Astrocyte (in vitro differentiated cells and primary cell): Measurements from ENCODE around the gene OBI1. TPM values are rescaled to one million over a fixed set of nuclear protein-coding genes. Genes with fewer than 3 reads are reported as not detected.
A peak's percentile ranks its signal among the peaks of the same experiment; 100 is the strongest.
"Not testable (repeated sequence)": the region's sequence is repeated elsewhere in the genome, so short reads cannot be mapped to it uniquely, and the experiment has no call there.

ENCODE experiments used
- DNase-seq: peaks from one replicate; pipeline ENCODE4 v3.0.0-alpha.2; 2010; ENCODE audit warnings: low read depth
- FAIRE-seq: peaks from 2 replicates; lab custom pipeline; 2011; peaks lifted over from hg19 to GRCh38; lab: Jason Lieb, UNC
- H2AFZ ChIP-seq: 2 replicates; pipeline ENCODE4 v1.6.0; 2012; ENCODE audit warnings: low read depth, low read length, inconsistent platforms
- H3K27ac ChIP-seq: 2 replicates; pipeline ENCODE4 v1.5.1; 2011; ENCODE audit warnings: low read depth, low read length, inconsistent platforms
- H3K27me3 ChIP-seq: 2 replicates; pipeline ENCODE4 v1.6.0; 2011; ENCODE audit warnings: low read length, inconsistent platforms; ENCODE audit not compliant: insufficient read depth
- H3K36me3 ChIP-seq: 2 replicates; pipeline ENCODE4 v1.5.1; 2011; ENCODE audit warnings: low read length, inconsistent platforms; ENCODE audit not compliant: insufficient read depth
- H3K4me1 ChIP-seq: 2 replicates; pipeline ENCODE4 v1.5.1; 2011; ENCODE audit warnings: low read length, inconsistent platforms; ENCODE audit not compliant: insufficient read depth
- H3K4me2 ChIP-seq: 2 replicates; pipeline ENCODE4 v1.6.0; 2012; ENCODE audit warnings: low read length, inconsistent platforms
- H3K4me3 ChIP-seq: 2 replicates; pipeline ENCODE4 v1.5.1; 2011; ENCODE audit warnings: low read depth, mild to moderate bottlenecking, low read length, inconsistent platforms; ENCODE audit not compliant: insufficient read depth
- H3K79me2 ChIP-seq: 2 replicates; pipeline ENCODE4 v1.6.0; 2012; ENCODE audit warnings: mild to moderate bottlenecking, low read length, inconsistent platforms; ENCODE audit not compliant: insufficient read depth
- H3K9ac ChIP-seq: 2 replicates; pipeline ENCODE4 v1.6.0; 2012; ENCODE audit warnings: mild to moderate bottlenecking, low read length, inconsistent platforms
- H3K9me3 ChIP-seq: 2 replicates; pipeline ENCODE4 v1.5.1; 2012; ENCODE audit warnings: low read depth, mild to moderate bottlenecking, low read length, inconsistent platforms; ENCODE audit not compliant: insufficient read depth
- H4K20me1 ChIP-seq: 2 replicates; pipeline ENCODE4 v1.6.0; 2012; ENCODE audit warnings: low read length, inconsistent platforms; ENCODE audit not compliant: insufficient read depth
- H3K27ac Mint-ChIP-seq: one replicate; pipeline ENCODE4 v1.8.0; 2021; ENCODE audit warnings: mild to moderate bottlenecking, mixed read lengths; ENCODE audit not compliant: unreplicated experiment
- H3K27me3 Mint-ChIP-seq: one replicate; pipeline ENCODE4 v1.8.0; 2021; ENCODE audit warnings: low read depth, mixed read lengths; ENCODE audit not compliant: unreplicated experiment
- H3K36me3 Mint-ChIP-seq: one replicate; pipeline ENCODE4 v1.8.0; 2021; ENCODE audit warnings: low read depth, mixed read lengths; ENCODE audit not compliant: unreplicated experiment
- H3K4me1 Mint-ChIP-seq: one replicate; pipeline ENCODE4 v1.8.0; 2021; ENCODE audit warnings: low read depth, mixed read lengths; ENCODE audit not compliant: unreplicated experiment
- H3K4me3 Mint-ChIP-seq: one replicate; pipeline ENCODE4 v1.8.0; 2021; ENCODE audit warnings: mild to moderate bottlenecking, moderate library complexity, mixed read lengths; ENCODE audit not compliant: unreplicated experiment
- H3K9me3 Mint-ChIP-seq: one replicate; pipeline ENCODE4 v1.8.0; 2021; ENCODE audit warnings: mild to moderate bottlenecking, mixed read lengths; ENCODE audit not compliant: unreplicated experiment
- EZH2 ChIP-seq: IDR thresholded peaks from 2 replicates; pipeline ENCODE4 v1.6.1; 2012; ENCODE audit warnings: mild to moderate bottlenecking, low read length, inconsistent platforms; ENCODE audit not compliant: insufficient read depth
- total RNA-seq: library from RNA; stranded (reverse); gene quantifications from 2 replicates; pipeline ENCODE4 v1.2.1, GENCODE V29; 2021
- TF ChIP-seq, protein P1 (sequence below): IDR thresholded peaks from 2 replicates; pipeline ENCODE4 v1.5.1; 2011; ENCODE audit warnings: low read depth, mild to moderate bottlenecking, inconsistent platforms, low read length, moderate library complexity; ENCODE audit not compliant: insufficient read depth

OBI1 gene
- total RNA-seq, 1 donor from 2014 or later: 13.2 TPM

DNA sequence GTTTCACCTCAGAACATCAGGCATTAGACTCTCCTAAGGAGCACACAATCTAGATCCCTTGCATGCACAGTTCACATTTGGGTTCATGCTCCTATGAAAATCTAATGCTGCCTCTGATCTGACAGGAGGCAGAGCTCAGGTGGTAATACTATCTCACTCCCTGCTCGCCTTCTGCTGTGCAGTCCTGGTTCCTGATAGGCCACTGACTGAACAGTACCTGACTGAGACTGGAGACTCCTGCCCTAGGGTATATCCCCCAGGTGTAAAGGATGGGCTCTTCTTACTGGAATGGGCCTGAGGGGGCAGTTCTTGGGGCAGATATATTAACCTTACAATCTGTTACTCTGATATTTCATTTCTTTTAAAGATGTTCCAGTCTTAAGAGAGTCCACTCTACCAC, 6.3 kb downstream of the OBI1 start:
- Mint-ChIP-seq H3K4me1 (peaks cover 5% of the 10 kb centered on the region), H3K36me3 (no peaks in the 10 kb centered on the region), H3K27me3 (no peaks in the 10 kb centered on the region), H3K9me3 (no peaks in the 10 kb centered on the region), H3K4me3 (no peak overlapping the region), H3K27ac (no peak overlapping the region)
- no peaks in the 10 kb centered on the region for H3K27me3 ChIP-seq
- H3K4me3 ChIP-seq: no peak overlapping the region
- H2AFZ ChIP-seq: no peak overlapping the region
- no peaks in the 10 kb centered on the region for H3K9me3 ChIP-seq
- H3K4me1 ChIP-seq: peaks cover 5% of the 10 kb centered on the region
- DNase-seq (no peak), FAIRE-seq (no peak)
- no peak for TF ChIP-seq EZH2
- TF ChIP-seq, protein P1, sequence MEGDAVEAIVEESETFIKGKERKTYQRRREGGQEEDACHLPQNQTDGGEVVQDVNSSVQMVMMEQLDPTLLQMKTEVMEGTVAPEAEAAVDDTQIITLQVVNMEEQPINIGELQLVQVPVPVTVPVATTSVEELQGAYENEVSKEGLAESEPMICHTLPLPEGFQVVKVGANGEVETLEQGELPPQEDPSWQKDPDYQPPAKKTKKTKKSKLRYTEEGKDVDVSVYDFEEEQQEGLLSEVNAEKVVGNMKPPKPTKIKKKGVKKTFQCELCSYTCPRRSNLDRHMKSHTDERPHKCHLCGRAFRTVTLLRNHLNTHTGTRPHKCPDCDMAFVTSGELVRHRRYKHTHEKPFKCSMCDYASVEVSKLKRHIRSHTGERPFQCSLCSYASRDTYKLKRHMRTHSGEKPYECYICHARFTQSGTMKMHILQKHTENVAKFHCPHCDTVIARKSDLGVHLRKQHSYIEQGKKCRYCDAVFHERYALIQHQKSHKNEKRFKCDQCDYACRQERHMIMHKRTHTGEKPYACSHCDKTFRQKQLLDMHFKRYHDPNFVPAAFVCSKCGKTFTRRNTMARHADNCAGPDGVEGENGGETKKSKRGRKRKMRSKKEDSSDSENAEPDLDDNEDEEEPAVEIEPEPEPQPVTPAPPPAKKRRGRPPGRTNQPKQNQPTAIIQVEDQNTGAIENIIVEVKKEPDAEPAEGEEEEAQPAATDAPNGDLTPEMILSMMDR: no peak
- no peak overlapping the region for H3K27ac ChIP-seq
- H3K36me3 ChIP-seq: no peaks in the 10 kb centered on the region
- H4K20me1 ChIP-seq: peaks cover 67% of the 10 kb centered on the region
- peaks cover 98% of the 10 kb centered on the region for H3K79me2 ChIP-seq
- H3K9ac ChIP-seq: no peak overlapping the region
- H3K4me2 ChIP-seq: no peak overlapping the region

GRCh38 chr13:78650717-78651083, 8.3 kb downstream of the OBI1 start:
- FAIRE-seq: no peak
- H3K27me3 Mint-ChIP-seq: no peaks in the 10 kb centered on the region
- TF ChIP-seq, protein P1: no peak
- no peak for TF ChIP-seq EZH2

DNA sequence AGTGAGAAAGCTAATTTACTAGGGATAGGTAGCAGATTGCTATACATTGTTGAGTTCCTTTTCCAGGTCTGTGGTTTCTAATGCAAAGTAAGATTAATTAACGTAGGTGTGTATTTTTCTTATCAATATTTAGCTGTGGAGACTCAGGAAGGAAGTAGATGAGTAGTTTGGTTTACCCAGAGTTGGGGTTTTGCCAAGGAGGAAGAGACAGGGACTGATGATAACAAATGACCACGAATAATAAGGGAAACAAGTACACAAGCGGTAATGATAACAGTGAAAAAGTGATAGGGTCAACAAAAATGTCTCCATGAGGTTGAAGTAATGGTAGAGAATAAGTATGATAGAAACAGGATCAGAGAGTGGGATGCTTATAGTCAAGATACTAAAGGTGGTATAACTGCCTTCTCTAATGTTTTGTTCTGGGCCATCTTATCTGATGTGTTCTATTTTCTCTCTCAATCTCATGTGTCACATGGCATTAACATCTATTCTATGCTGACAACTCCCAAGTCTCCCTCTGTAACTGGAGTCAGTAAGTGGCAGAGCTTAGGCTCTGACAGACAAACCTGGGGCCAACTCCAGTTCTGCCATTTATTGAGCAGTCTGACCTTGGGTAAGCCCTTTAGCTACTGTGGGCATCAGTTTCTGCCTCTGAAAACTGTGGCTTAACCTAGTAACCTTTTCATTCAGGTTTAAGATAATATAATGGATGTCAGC, 8.8 kb downstream of the OBI1 start:
- Histone ChIP-seq H4K20me1 (peaks cover 72% of the 10 kb centered on the region), H3K4me1 (no peaks in the 10 kb centered on the region), H3K79me2 (peaks cover 96% of the 10 kb centered on the region), H3K9ac (no peak overlapping the region), H3K27me3 (no peaks in the 10 kb centered on the region), H3K4me3 (no peak overlapping the region), H2AFZ (no peak overlapping the region), H3K4me2 (no peak overlapping the region), H3K9me3 (no peaks in the 10 kb centered on the region), H3K36me3 (no peaks in the 10 kb centered on the region), H3K27ac (no peak overlapping the region)
- no peak for DNase-seq
- no peak for FAIRE-seq
- H3K4me3 Mint-ChIP-seq: no peak overlapping the region
- H3K4me1 Mint-ChIP-seq: peaks cover 7% of the 10 kb centered on the region
- TF ChIP-seq, protein P1: no peak
- no peak for TF ChIP-seq EZH2
- no peaks in the 10 kb centered on the region for H3K9me3 Mint-ChIP-seq
- no peaks in the 10 kb centered on the region for H3K36me3 Mint-ChIP-seq
- H3K27me3 Mint-ChIP-seq: no peaks in the 10 kb centered on the region
- H3K27ac Mint-ChIP-seq: no peak overlapping the region

More at GRCh38 chr13:78650717-78651083, 8.3 kb downstream of the OBI1 start:
- Histone ChIP-seq H3K27ac (no peak overlapping the region), H3K9me3 (no peaks in the 10 kb centered on the region), H4K20me1 (peaks cover 77% of the 10 kb centered on the region), H3K9ac (no peak overlapping the region), H3K4me1 (no peaks in the 10 kb centered on the region), H3K4me3 (no peak overlapping the region), H3K4me2 (no peak overlapping the region), H2AFZ (no peak overlapping the region), H3K36me3 (no peaks in the 10 kb centered on the region), H3K79me2 (peaks cover 98% of the 10 kb centered on the region), H3K27me3 (no peaks in the 10 kb centered on the region)
- Mint-ChIP-seq H3K4me1 (peaks cover 7% of the 10 kb centered on the region), H3K4me3 (no peak overlapping the region), H3K9me3 (no peaks in the 10 kb centered on the region), H3K27ac (no peak overlapping the region), H3K36me3 (no peaks in the 10 kb centered on the region)
- DNase-seq: no peak

GRCh38 chr13:78647109-78647678, 11.8 kb downstream of the OBI1 start:
- H3K27ac Mint-ChIP-seq: peak overlapping the region; percentile 28
- not testable (repeated sequence) for H3K4me3 Mint-ChIP-seq, DNase-seq

More at GRCh38 chr13:78647109-78647678, 11.8 kb downstream of the OBI1 start:
- not testable (repeated sequence) for H3K4me1 ChIP-seq, H3K36me3 ChIP-seq, H3K9me3 Mint-ChIP-seq, FAIRE-seq, H3K9me3 ChIP-seq, H3K27me3 Mint-ChIP-seq, H3K9ac ChIP-seq, H3K27me3 ChIP-seq, H3K4me3 ChIP-seq, H3K4me2 ChIP-seq, H3K4me1 Mint-ChIP-seq, H3K27ac ChIP-seq, H3K36me3 Mint-ChIP-seq, H2AFZ ChIP-seq
- peaks cover 69% of the 10 kb centered on the region for H4K20me1 ChIP-seq
- H3K79me2 ChIP-seq: peaks cover 86% of the 10 kb centered on the region
